ENCODE results near the gene KCNJ18. TPM values are rescaled to one million over a fixed set of nuclear protein-coding genes. Genes with fewer than 3 reads are reported as not detected.
"Not testable (repeated sequence)": the region's sequence is repeated elsewhere in the genome, so short reads cannot be mapped to it uniquely, and the experiment has no call there.

KCNJ18 gene
- total and polyA plus RNA-seq, 7 experiments from 2014 or later, result not detected

DNA sequence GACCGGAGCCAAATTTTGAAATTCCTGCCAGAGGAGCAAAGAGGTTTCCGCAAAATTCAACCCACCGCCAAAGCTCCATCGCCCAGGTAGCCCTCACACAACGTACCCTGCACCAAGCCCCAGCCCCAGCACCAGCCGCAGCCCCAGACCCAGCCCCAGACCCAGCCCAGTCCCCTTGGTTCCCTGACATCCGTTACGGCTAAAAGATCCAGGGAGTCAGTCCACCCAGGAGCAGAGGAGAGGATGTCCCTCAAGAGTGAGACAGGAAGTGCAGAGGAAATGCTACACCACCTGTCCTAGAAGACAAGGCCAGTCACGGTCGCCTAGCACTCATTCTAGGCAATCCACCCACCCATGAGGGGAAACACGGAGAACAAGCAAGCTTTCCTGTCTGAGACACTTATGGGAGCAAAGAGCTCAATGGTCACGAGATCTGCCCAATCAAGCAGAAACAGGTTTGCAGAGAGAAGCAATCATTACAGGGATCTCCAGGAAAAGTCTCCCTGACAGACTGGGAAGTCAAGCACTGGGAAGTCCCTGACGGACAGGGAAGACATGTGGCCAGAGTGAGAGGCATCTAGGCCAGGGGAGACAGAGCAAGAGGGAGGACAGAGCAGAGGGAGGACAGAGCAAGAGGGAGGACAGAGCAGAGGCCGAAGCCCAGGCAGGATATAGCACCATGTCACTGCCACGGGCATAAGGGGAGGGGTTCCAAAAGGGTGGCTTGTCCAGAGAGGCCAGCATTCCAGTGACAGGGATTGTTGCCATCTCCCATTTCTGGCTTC is 15.0 kb upstream of the KCNJ18 start:
- Histone ChIP-seq H3K36me3 (ENCODE audit: control insufficient read depth in 2 of 3, insufficient read depth in 3 of 3, low read length in 3 of 3) (no peaks in the 10 kb centered on the region), H3K27ac (ENCODE audit: low read depth, low read length) (no peak overlapping the region), H3K27me3 (ENCODE audit: control insufficient read depth in 2 of 2, insufficient read depth in 2 of 2, low read length in 2 of 2) (no peaks in the 10 kb centered on the region), H3K4me1 (ENCODE audit: control insufficient read depth in 2 of 2, insufficient read depth in 2 of 2, low read length in 2 of 2) (no peaks in the 10 kb centered on the region), H3K4me3 (ENCODE audit: low read length) (no peak overlapping the region), H3K9me3 (ENCODE audit: control insufficient read depth in 2 of 3, low read length in 3 of 3) (no peaks in the 10 kb centered on the region)
- no peak for DNase-seq
- Mint-ChIP-seq H3K9me3 (peaks cover 0 to 40% (median 8%) of the 10 kb centered on the region in 11 donors), H3K4me1 (peaks cover 0 to 5% (median 0%) of the 10 kb centered on the region in 7 donors), H3K27ac (no peak overlapping the region), H3K36me3 (no peaks in the 10 kb centered on the region), H3K4me3 (no peak overlapping the region), H3K27me3 (peaks cover 0 to 8% (median 0%) of the 10 kb centered on the region in 5 donors)
- intact Hi-C loops (cut with micrococcal nuclease), result no loop called here
- ATAC-seq, result no peak
- ChIA-PET POLR2A (no interaction called here), CTCF (no interaction called here)

DNA sequence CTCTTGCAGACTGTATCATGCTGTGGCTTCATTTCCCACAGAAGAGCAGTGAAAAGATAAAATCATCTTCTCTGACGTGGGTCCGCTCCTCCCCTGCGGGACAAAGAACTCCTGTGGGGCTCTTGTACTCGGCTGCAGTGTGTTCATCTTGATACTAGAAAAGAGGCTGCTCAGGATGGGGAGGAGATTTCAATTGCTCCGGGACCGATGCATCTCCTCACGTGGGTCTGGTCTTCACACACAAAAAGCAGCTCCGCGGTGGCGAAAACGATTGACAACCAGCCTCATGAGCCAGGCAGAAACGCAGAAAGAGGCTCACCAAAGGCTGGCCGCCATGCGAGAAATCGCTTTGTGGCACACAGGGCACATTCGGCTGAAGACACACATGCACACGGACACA is 14.4 kb upstream of the KCNJ18 start:
- Mint-ChIP-seq H3K27me3 (peaks cover 0 to 8% (median 0%) of the 10 kb centered on the region in 5 donors), H3K36me3 (no peaks in the 10 kb centered on the region), H3K9me3 (peaks cover 0 to 39% (median 8%) of the 10 kb centered on the region in 11 donors), H3K4me1 (peaks cover 0 to 5% (median 0%) of the 10 kb centered on the region in 7 donors), H3K27ac (no peak overlapping the region), H3K4me3 (no peak overlapping the region)
- Histone ChIP-seq H3K4me3 (ENCODE audit: low read length) (no peak overlapping the region), H3K27ac (ENCODE audit: low read depth, low read length) (no peak overlapping the region), H3K27me3 (ENCODE audit: control insufficient read depth in 2 of 2, insufficient read depth in 2 of 2, low read length in 2 of 2) (no peaks in the 10 kb centered on the region), H3K4me1 (ENCODE audit: control insufficient read depth in 2 of 2, insufficient read depth in 2 of 2, low read length in 2 of 2) (no peaks in the 10 kb centered on the region), H3K9me3 (ENCODE audit: control insufficient read depth in 2 of 3, low read length in 3 of 3) (no peaks in the 10 kb centered on the region), H3K36me3 (ENCODE audit: control insufficient read depth in 2 of 3, insufficient read depth in 3 of 3, low read length in 3 of 3) (no peaks in the 10 kb centered on the region)
- ChIA-PET POLR2A (no interaction called here), CTCF (no interaction called here)
- no peak for DNase-seq
- intact Hi-C loops (cut with micrococcal nuclease), result no loop called here
- no peak for ATAC-seq

DNA sequence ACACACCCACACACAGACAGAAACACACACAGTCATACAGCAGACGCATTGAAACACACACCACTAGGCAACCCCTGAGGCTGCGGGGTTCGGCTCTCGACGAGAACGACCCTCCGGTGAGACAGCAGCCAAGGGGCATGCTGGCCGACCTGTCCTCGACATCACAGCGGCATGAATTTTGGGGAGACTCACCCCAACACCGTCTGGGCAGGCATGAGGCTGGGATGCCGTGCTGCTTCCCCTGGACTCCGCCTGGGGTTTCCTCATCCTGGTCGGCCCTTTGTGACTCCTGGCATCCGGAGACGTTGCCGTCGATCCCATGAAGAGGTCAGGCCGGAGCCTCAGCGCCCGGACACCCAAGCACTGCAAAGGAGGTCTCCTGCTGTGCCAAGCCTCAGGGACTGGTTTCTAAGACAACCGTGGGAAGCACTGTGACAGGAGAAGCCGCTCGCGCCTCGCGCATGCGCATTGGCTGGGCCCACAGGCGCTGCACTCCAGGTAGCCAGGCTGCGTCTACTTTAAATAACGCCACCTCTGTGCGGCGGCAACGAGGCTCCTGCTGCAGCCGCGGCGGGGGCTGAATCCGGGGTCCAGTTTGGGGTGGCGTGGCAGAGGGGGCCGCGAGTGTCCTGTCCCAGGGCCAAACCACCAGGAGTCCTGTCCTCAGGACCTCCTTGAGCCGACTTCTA is 13.8 kb upstream of the KCNJ18 start:
- intact Hi-C loops (cut with micrococcal nuclease), result no loop called here
- H3K9me3 ChIP-seq (ENCODE audit: control insufficient read depth in 2 of 3, low read length in 3 of 3), result no peaks in the 10 kb centered on the region

DNA sequence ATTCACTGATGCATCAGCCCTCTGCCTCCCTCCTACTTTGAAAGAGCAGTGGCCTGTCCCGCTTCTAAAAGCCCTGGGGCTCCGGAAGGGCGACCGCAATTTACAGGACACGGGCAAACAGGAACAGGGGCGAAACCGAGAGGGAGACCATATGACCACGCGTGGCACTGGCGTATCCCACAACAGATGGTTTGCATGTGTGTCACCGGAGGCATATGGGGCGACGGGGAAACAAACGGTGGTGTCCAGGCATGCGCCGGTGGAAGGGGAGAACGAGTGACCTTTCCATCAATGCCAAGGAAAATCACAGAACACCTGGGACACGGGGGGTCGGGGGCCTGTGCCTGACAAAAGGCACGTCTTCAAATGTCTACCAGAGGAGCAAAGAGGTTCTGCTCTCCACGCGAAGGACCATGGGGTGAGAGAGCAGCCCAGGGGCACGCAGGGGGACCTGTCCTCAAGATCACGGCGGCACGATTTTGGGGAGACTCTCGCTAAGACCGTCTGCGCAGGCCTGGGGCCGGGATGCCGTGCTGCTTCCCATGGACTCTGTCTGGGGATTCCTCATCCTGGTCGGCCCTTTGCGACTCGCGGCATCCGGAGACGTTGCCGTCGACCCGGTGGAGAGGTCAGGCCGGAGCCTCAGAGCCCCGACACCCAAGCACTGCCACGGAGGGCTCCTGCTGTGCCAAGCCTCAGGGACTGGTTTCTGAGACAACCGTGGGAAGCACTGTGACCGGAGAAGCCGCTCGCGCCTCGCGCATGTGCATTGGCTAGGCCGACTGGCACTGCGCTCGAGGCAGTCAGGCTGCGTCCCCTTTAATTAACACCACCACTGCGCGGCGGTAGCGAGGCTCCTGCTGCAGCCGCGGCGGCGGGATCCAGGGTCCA is 12.8 kb upstream of the KCNJ18 start:
- H3K27me3 ChIP-seq (ENCODE audit: control insufficient read depth in 2 of 2, insufficient read depth in 2 of 2, low read length in 2 of 2), result no peaks in the 10 kb centered on the region
- H3K27me3 Mint-ChIP-seq, result peaks cover 0 to 8% (median 0%) of the 10 kb centered on the region in 5 donors
- no peaks in the 10 kb centered on the region for H3K36me3 Mint-ChIP-seq
- no peak overlapping the region for H3K27ac Mint-ChIP-seq
- ATAC-seq, result no peak
- ChIA-PET POLR2A (no interaction called here), CTCF (no interaction called here)
- intact Hi-C loops (cut with micrococcal nuclease), result no loop called here
- no peak overlapping the region for H3K4me3 ChIP-seq (ENCODE audit: low read length)
- H3K4me3 Mint-ChIP-seq, result no peak overlapping the region
- no peak overlapping the region for H3K27ac ChIP-seq (ENCODE audit: low read depth, low read length)
- DNase-seq, result no peak
- peaks cover 0 to 5% (median 0%) of the 10 kb centered on the region in 7 donors for H3K4me1 Mint-ChIP-seq
- H3K36me3 ChIP-seq (ENCODE audit: control insufficient read depth in 2 of 3, insufficient read depth in 3 of 3, low read length in 3 of 3), result no peaks in the 10 kb centered on the region
- no peaks in the 10 kb centered on the region for H3K9me3 ChIP-seq (ENCODE audit: control insufficient read depth in 2 of 3, low read length in 3 of 3)
- H3K4me1 ChIP-seq (ENCODE audit: control insufficient read depth in 2 of 2, insufficient read depth in 2 of 2, low read length in 2 of 2), result no peaks in the 10 kb centered on the region
- H3K9me3 Mint-ChIP-seq, result peaks cover 0 to 29% (median 7%) of the 10 kb centered on the region in 11 donors

More for the DNA sequence above, 13.8 kb upstream of the KCNJ18 start:
- ChIA-PET CTCF (no interaction called here), POLR2A (no interaction called here)
- Histone ChIP-seq H3K4me3 (ENCODE audit: low read length) (no peak overlapping the region), H3K27ac (ENCODE audit: low read depth, low read length) (no peak overlapping the region), H3K36me3 (ENCODE audit: control insufficient read depth in 2 of 3, insufficient read depth in 3 of 3, low read length in 3 of 3) (no peaks in the 10 kb centered on the region), H3K27me3 (ENCODE audit: control insufficient read depth in 2 of 2, insufficient read depth in 2 of 2, low read length in 2 of 2) (no peaks in the 10 kb centered on the region), H3K4me1 (ENCODE audit: control insufficient read depth in 2 of 2, insufficient read depth in 2 of 2, low read length in 2 of 2) (no peaks in the 10 kb centered on the region)
- ATAC-seq (no peak), DNase-seq (peak in 1 of 9 donors; percentile 7)
- no peaks in the 10 kb centered on the region for H3K36me3 Mint-ChIP-seq
- no peak overlapping the region for H3K27ac Mint-ChIP-seq
- peaks cover 0 to 5% (median 0%) of the 10 kb centered on the region in 7 donors for H3K4me1 Mint-ChIP-seq
- no peak overlapping the region for H3K4me3 Mint-ChIP-seq
- peaks cover 0 to 8% (median 0%) of the 10 kb centered on the region in 5 donors for H3K27me3 Mint-ChIP-seq
- H3K9me3 Mint-ChIP-seq, result peaks cover 0 to 33% (median 7%) of the 10 kb centered on the region in 11 donors

DNA sequence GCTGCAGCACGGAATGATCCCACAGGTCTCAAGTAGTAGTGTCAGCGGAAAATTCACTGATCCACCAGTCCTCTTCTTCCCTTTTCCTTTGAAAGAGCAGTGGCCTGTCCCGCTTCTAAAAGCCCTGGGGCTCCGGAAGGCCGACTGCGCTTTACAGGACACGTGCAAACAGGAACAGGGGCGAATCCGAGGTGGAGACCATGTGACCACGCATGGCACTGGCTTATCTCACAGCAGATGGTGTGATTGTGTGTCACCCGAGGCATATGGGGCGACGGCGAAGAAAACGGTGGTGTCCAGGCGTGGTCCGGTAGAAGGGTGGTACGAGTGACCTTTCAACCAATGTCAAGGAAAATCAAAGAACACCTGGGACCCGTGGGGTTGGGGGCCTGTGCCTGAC is 12.0 kb upstream of the KCNJ18 start:
- H3K27ac Mint-ChIP-seq, result no peak overlapping the region
- H3K4me1 ChIP-seq (ENCODE audit: control insufficient read depth in 2 of 2, insufficient read depth in 2 of 2, low read length in 2 of 2), result no peaks in the 10 kb centered on the region
- POLR2A ChIA-PET, result no interaction called here
- H3K9me3 Mint-ChIP-seq, result peaks cover 0 to 28% (median 7%) of the 10 kb centered on the region in 11 donors
- CTCF ChIA-PET, result no interaction called here
- DNase-seq (no peak), ATAC-seq (no peak)
- H3K27me3 ChIP-seq (ENCODE audit: control insufficient read depth in 2 of 2, insufficient read depth in 2 of 2, low read length in 2 of 2), result no peaks in the 10 kb centered on the region
- H3K4me3 Mint-ChIP-seq, result no peak overlapping the region
- peaks cover 0 to 8% (median 0%) of the 10 kb centered on the region in 5 donors for H3K27me3 Mint-ChIP-seq
- no peak overlapping the region for H3K4me3 ChIP-seq (ENCODE audit: low read length)
- no peaks in the 10 kb centered on the region for H3K9me3 ChIP-seq (ENCODE audit: control insufficient read depth in 2 of 3, low read length in 3 of 3)
- no peaks in the 10 kb centered on the region for H3K36me3 ChIP-seq (ENCODE audit: control insufficient read depth in 2 of 3, insufficient read depth in 3 of 3, low read length in 3 of 3)
- H3K36me3 Mint-ChIP-seq, result no peaks in the 10 kb centered on the region
- no peak overlapping the region for H3K27ac ChIP-seq (ENCODE audit: low read depth, low read length)
- H3K4me1 Mint-ChIP-seq, result peaks cover 0 to 5% (median 0%) of the 10 kb centered on the region in 7 donors
- intact Hi-C loops (cut with micrococcal nuclease), result no loop called here

DNA sequence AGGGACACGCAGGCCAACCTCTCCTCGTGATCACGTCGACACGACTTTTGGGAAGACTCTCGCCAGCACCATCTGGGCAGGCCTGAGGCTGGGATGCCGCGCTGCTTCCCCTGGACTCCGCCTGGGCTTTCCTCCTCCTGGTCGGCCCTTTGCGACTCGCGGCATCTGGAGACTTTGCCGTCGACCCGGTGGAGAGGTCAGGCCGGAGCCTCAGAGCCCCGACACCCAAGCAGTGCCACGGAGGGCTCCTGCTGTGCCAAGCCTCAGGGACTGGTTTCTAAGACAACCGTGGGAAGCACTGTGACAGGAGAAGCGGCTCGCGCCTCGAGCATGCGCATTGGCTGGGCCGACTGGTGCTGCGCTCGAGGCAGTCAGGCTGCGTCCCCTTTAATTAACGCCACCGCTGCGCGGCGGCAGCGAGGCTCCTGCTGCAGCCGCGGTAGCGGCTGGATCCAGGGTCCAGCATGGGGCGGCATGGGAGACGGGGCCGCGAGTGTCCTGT is 11.4 kb upstream of the KCNJ18 start:
- H3K9me3 Mint-ChIP-seq, result peaks cover 0 to 23% (median 6%) of the 10 kb centered on the region in 11 donors
- H3K27me3 Mint-ChIP-seq; H3K36me3 Mint-ChIP-seq; H3K4me1 ChIP-seq (ENCODE audit: control insufficient read depth in 2 of 2, insufficient read depth in 2 of 2, low read length in 2 of 2); CTCF ChIA-PET; ATAC-seq; H3K27ac Mint-ChIP-seq; H3K9me3 ChIP-seq (ENCODE audit: control insufficient read depth in 2 of 3, low read length in 3 of 3); H3K36me3 ChIP-seq (ENCODE audit: control insufficient read depth in 2 of 3, insufficient read depth in 3 of 3, low read length in 3 of 3); H3K4me1 Mint-ChIP-seq; H3K4me3 Mint-ChIP-seq; intact Hi-C loops (cut with micrococcal nuclease); H3K27ac ChIP-seq (ENCODE audit: low read depth, low read length); POLR2A ChIA-PET; DNase-seq; H3K27me3 ChIP-seq (ENCODE audit: control insufficient read depth in 2 of 2, insufficient read depth in 2 of 2, low read length in 2 of 2); H3K4me3 ChIP-seq (ENCODE audit: low read length): not testable (repeated sequence)

Measured in naive thymus-derived CD4-positive, alpha-beta T cell (primary cell).